CD14-positive monocyte (primary cell): ENCODE data around the gene TMEM242. TPM values are rescaled to one million over a fixed set of nuclear protein-coding genes. Genes with fewer than 3 reads are reported as not detected.

ENCODE experiments used
- DNase-seq, 3 donors: peaks; one replicate each; pipeline ENCODE4 v3.0.0-alpha.2; 2011 to 2022
- H2AFZ ChIP-seq: 2 replicates; pipeline ENCODE4 v1.6.0; 2012; ENCODE audit warnings: mild to moderate bottlenecking, low read depth, low read length, inconsistent platforms; ENCODE audit not compliant: insufficient read depth, poor library complexity, severe bottlenecking
- H3K27ac ChIP-seq, 2 donors: 1 replicate in 1 of 2; 2 replicates in 1 of 2; pipeline ENCODE4 v1.5.1; 2012 to 2013; ENCODE audit warnings: low read length in 2 of 2, control low read depth in 1 of 2, inconsistent platforms in 1 of 2, low read depth in 1 of 2, mild to moderate bottlenecking in 1 of 2
- H3K27me3 ChIP-seq, 2 donors: one replicate each; pipeline versions ENCODE4 v1.6.0 to v1.6.1; 2011 to 2013; ENCODE audit warnings: low read length in 2 of 2; ENCODE audit not compliant: control insufficient read depth in 2 of 2, insufficient read depth in 2 of 2
- H3K36me3 ChIP-seq, 2 donors: replicated peaks in 1 of 2; 1 replicate in 1 of 2; 2 replicates in 1 of 2; pipeline versions ENCODE4 v1.5.1 to v1.6.1; 2012 to 2013; ENCODE audit warnings: low read length in 2 of 2, control low read depth in 1 of 2, inconsistent platforms in 1 of 2, mild to moderate bottlenecking in 1 of 2; ENCODE audit not compliant: insufficient read depth in 2 of 2, control insufficient read depth in 1 of 2
- H3K4me1 ChIP-seq, 2 donors: 1 replicate in 1 of 2; 2 replicates in 1 of 2; pipeline versions ENCODE4 v1.5.1 to v1.6.1; 2012 to 2013; ENCODE audit warnings: low read length in 2 of 2, control low read depth in 1 of 2, inconsistent platforms in 1 of 2, mild to moderate bottlenecking in 1 of 2, moderate library complexity in 1 of 2; ENCODE audit not compliant: insufficient read depth in 2 of 2, control insufficient read depth in 1 of 2
- H3K4me2 ChIP-seq: replicated peaks from 2 replicates; pipeline ENCODE3; 2012; ENCODE audit warnings: low read length, moderate library complexity, mild to moderate bottlenecking; ENCODE audit not compliant: poor library complexity, severe bottlenecking; ENCODE audit errors: extremely low read depth
- H3K4me3 ChIP-seq, 3 experiments: fragments of 200-600 bp in 1 of 3; sonication (generic) in 1 of 3; replicated peaks in 1 of 3; 1 replicate in 2 of 3; 2 replicates in 1 of 3; pipeline ENCODE4 v1.5.1; 2011 to 2013; ENCODE audit warnings: low read length in 3 of 3, mild to moderate bottlenecking in 3 of 3, control low read depth in 2 of 3, low read depth in 2 of 3, inconsistent platforms in 1 of 3, moderate library complexity in 1 of 3
- H3K79me2 ChIP-seq: 2 replicates; pipeline ENCODE4 v1.6.0; 2012; ENCODE audit warnings: mild to moderate bottlenecking, control low read depth, inconsistent platforms, low read length, moderate library complexity; ENCODE audit not compliant: insufficient read depth
- H3K9ac ChIP-seq: 2 replicates; pipeline ENCODE4 v1.6.0; 2017; ENCODE audit warnings: low read length, mild to moderate bottlenecking; ENCODE audit not compliant: insufficient read depth, poor library complexity, severe bottlenecking
- H3K9me3 ChIP-seq, 2 donors: replicated peaks in 1 of 2; 1 replicate in 1 of 2; 2 replicates in 1 of 2; pipeline versions ENCODE4 v1.5.1 to v1.6.1; 2012 to 2013; ENCODE audit warnings: low read length in 2 of 2, control low read depth in 1 of 2; ENCODE audit not compliant: control insufficient read depth in 1 of 2, insufficient read depth in 1 of 2
- H4K20me1 ChIP-seq: 2 replicates; pipeline ENCODE4 v1.6.0; 2012; ENCODE audit warnings: mild to moderate bottlenecking, low read length, control low read depth, moderate library complexity; ENCODE audit not compliant: insufficient read depth
- H3K27ac Mint-ChIP-seq, 7 donors: one replicate each; pipeline ENCODE4 v1.8.0; 2020; ENCODE audit warnings: mild to moderate bottlenecking in 7 of 7, mixed read lengths in 7 of 7, moderate library complexity in 6 of 7, inconsistent platforms in 2 of 7
- H3K27me3 Mint-ChIP-seq, 3 donors: one replicate each; pipeline ENCODE4 v1.8.0; 2021 to 2022; ENCODE audit warnings: low read depth in 3 of 3, mild to moderate bottlenecking in 3 of 3, mixed read lengths in 3 of 3, moderate library complexity in 3 of 3, inconsistent platforms in 1 of 3
- H3K36me3 Mint-ChIP-seq, 2 donors: one replicate each; pipeline ENCODE4 v1.8.0; 2020; ENCODE audit warnings: mixed read lengths in 2 of 2, inconsistent platforms in 1 of 2, mild to moderate bottlenecking in 1 of 2
- H3K4me1 Mint-ChIP-seq: one replicate; pipeline ENCODE4 v1.8.0; 2020; ENCODE audit warnings: mild to moderate bottlenecking, mixed read lengths
- H3K4me3 Mint-ChIP-seq, 2 donors: one replicate each; pipeline ENCODE4 v1.8.0; 2020; ENCODE audit warnings: mild to moderate bottlenecking in 2 of 2, mixed read lengths in 2 of 2, moderate library complexity in 1 of 2
- H3K9me3 Mint-ChIP-seq, 7 donors: one replicate each; pipeline ENCODE4 v1.8.0; 2020 to 2022; ENCODE audit warnings: mixed read lengths in 7 of 7, mild to moderate bottlenecking in 6 of 7, moderate library complexity in 6 of 7, inconsistent platforms in 2 of 7
- WGBS: methylation state at CpG from one replicate; pipeline ENCODE4 v1.1.5; 2013; ENCODE audit warnings: missing lambda C conversion rate; ENCODE audit not compliant: insufficient coverage; 5-methylcytosine and 5-hydroxymethylcytosine counted together
- intact Hi-C, 2 donors: fragments of 100-400 bp; cut with micrococcal nuclease; formaldehyde crosslinking; loops; one replicate each; pipeline versions ENCODE4 v1.15.0 to v1.15.1; 2023
- polyA plus RNA-seq, 3 donors: library from polyadenylated mRNA; depleted of rRNA in 1 of 3; unstranded in 2 of 3; stranded (reverse) in 1 of 3; fragments of 300-500 nt in 2 of 3; fragments of >200 nt in 1 of 3; fragmentation: Illumina TruSeq in 2 of 3; gene quantifications; 1 replicate in 2 of 3; 2 replicates in 1 of 3; pipeline ENCODE4 v1.2.3, GENCODE V29; 2012 to 2021
- TF ChIP-seq, protein P1 (sequence below): fragments of 200-600 bp; IDR thresholded peaks from one replicate; pipeline ENCODE4 v1.8.0; 2022; ENCODE audit warnings: antibody characterized with exemption, mild to moderate bottlenecking

TMEM242 gene
- polyA plus RNA-seq, 3 donors: 5.6 to 9.8 (median 8.3) TPM

DNA sequence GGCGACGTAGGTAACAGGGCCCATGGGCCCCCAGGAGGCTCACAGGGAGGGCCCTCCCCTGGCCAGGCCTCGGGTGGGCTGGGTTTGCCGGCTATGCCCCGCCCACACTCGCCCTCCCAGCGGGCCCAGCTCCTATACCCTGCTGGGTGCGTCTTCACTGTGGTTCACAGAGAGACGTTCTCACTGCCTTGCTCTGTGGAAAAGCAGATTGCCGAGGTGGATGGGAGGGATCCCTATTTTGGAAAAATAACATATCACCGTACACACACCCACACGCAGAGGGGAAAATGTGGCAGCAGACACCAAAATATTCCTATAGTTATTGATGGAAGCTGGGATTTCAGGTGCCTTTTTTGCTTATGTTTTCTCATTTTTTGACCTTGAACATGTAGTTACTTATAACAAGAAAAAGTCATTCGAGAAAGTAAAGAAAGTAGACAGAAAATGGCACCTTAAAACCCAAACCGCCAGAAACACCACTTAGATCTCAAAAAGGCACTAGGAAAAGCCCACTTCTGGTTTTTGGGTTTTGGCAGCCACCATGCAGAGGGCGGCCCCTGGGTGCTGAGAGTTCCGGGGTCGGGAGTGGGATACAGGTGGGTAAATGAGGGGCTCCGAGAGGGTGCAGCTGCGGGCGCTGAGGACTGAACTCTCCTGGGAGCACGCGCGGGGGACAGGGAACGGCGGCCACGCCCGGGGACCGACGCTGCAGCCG, 49.4 kb downstream of the TMEM242 start:
- Histone ChIP-seq H3K36me3 (no peaks in the 10 kb centered on the region), H4K20me1 (no peaks in the 10 kb centered on the region), H3K27ac (no peak overlapping the region), H3K4me3 (peak overlapping the region; percentile 65 to 90 (median 82)), H3K9ac (peak overlapping the region; percentile 74), H3K27me3 (peaks cover 0 to 10% of the 10 kb centered on the region in 2 donors), H3K79me2 (no peaks in the 10 kb centered on the region), H3K4me1 (peaks cover 13 to 17% of the 10 kb centered on the region in 2 donors), H3K9me3 (peaks cover 0 to 6% of the 10 kb centered on the region in 2 donors), H2AFZ (peak overlapping the region; percentile 96), H3K4me2 (peak overlapping the region; percentile 83)
- TF ChIP-seq, protein P1, sequence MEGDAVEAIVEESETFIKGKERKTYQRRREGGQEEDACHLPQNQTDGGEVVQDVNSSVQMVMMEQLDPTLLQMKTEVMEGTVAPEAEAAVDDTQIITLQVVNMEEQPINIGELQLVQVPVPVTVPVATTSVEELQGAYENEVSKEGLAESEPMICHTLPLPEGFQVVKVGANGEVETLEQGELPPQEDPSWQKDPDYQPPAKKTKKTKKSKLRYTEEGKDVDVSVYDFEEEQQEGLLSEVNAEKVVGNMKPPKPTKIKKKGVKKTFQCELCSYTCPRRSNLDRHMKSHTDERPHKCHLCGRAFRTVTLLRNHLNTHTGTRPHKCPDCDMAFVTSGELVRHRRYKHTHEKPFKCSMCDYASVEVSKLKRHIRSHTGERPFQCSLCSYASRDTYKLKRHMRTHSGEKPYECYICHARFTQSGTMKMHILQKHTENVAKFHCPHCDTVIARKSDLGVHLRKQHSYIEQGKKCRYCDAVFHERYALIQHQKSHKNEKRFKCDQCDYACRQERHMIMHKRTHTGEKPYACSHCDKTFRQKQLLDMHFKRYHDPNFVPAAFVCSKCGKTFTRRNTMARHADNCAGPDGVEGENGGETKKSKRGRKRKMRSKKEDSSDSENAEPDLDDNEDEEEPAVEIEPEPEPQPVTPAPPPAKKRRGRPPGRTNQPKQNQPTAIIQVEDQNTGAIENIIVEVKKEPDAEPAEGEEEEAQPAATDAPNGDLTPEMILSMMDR: no peak
- Mint-ChIP-seq H3K27ac (peak overlapping the region in 5 of 7 donors; percentile 58 to 87 (median 81)), H3K4me3 (peak overlapping the region; percentile 88 to 96), H3K27me3 (peaks cover 12 to 15% (median 14%) of the 10 kb centered on the region in 3 donors), H3K4me1 (peaks cover 11% of the 10 kb centered on the region), H3K9me3 (peaks cover 0 to 8% (median 6%) of the 10 kb centered on the region in 7 donors), H3K36me3 (no peaks in the 10 kb centered on the region)
- 2% methylated on average over 21 of the region's 30 CpGs for WGBS
- intact Hi-C loops: no loop called here
- DNase-seq: peak in 1 of 3 donors; percentile 8

GRCh38 chr6:157272866-157273755, 50.2 kb downstream of the TMEM242 start:
- H3K36me3 ChIP-seq: no peaks in the 10 kb centered on the region
- Mint-ChIP-seq H3K36me3 (no peaks in the 10 kb centered on the region), H3K27ac (peak overlapping the region in 1 of 7 donors; percentile 7), H3K27me3 (peaks cover 12 to 15% (median 14%) of the 10 kb centered on the region in 3 donors), H3K9me3 (peaks cover 0 to 8% (median 6%) of the 10 kb centered on the region in 7 donors), H3K4me1 (peaks cover 11% of the 10 kb centered on the region), H3K4me3 (peak overlapping the region in 1 of 2 donors; percentile 35)
- peak overlapping the region in 1 of 3 experiments; percentile 82 for H3K4me3 ChIP-seq
- no peak overlapping the region for H3K27ac ChIP-seq
- peaks cover 13 to 17% of the 10 kb centered on the region in 2 donors for H3K4me1 ChIP-seq
- no peak overlapping the region for H3K9ac ChIP-seq
- H4K20me1 ChIP-seq: no peaks in the 10 kb centered on the region
- H3K9me3 ChIP-seq: peaks cover 0 to 6% of the 10 kb centered on the region in 2 donors
- peak overlapping the region; percentile 96 for H2AFZ ChIP-seq
- WGBS: 83% methylated on average over 13 of the region's 19 CpGs
- H3K27me3 ChIP-seq: peaks cover 0 to 10% of the 10 kb centered on the region in 2 donors
- peak overlapping the region; percentile 83 for H3K4me2 ChIP-seq
- no peak for DNase-seq
- TF ChIP-seq, protein P1: no peak
- intact Hi-C loops: no loop called here
- no peaks in the 10 kb centered on the region for H3K79me2 ChIP-seq
